Tibial artery (tissue), 4 donors: Measurements from ENCODE around the gene NFAM1.

Experiments
- DNase-seq, 2 donors: peaks; one replicate each; pipeline ENCODE4 v3.0.0-alpha.2; 2019
- H3K27ac ChIP-seq, 2 donors: fragments of 200-600 bp; sonication (generic) in 1 of 2; 1 replicate in 1 of 2; 2 replicates in 1 of 2; pipeline ENCODE4 v1.5.1; 2018 to 2019; ENCODE audit warnings: mild to moderate bottlenecking in 1 of 2
- H3K27me3 ChIP-seq, 2 donors: fragments of 200-600 bp; sonication (generic) in 1 of 2; one replicate each; pipeline versions ENCODE4 v1.5.1 to v1.6.0; 2016 to 2019
- H3K36me3 ChIP-seq, 3 donors: fragments of 200-600 bp; sonication (generic) in 2 of 3; one replicate each; pipeline ENCODE4 v1.5.1; 2016 to 2019; ENCODE audit warnings: mild to moderate bottlenecking in 2 of 3
- H3K4me1 ChIP-seq, 4 donors: fragments of 200-600 bp; sonication (generic) in 2 of 4; 1 replicate in 3 of 4; 2 replicates in 1 of 4; pipeline ENCODE4 v1.5.1; 2016 to 2019
- H3K4me3 ChIP-seq, 2 donors: fragments of 200-600 bp; sonication (generic) in 1 of 2; 1 replicate in 1 of 2; 2 replicates in 1 of 2; pipeline ENCODE4 v1.5.1; 2018 to 2019; ENCODE audit warnings: mild to moderate bottlenecking in 2 of 2
- H3K9me3 ChIP-seq, 3 donors: fragments of 200-600 bp; sonication (generic) in 1 of 3; one replicate each; pipeline ENCODE4 v1.5.1; 2016 to 2019
- CTCF ChIP-seq, 2 experiments: fragments of 200-600 bp in 1 of 2; fragments of 450-650 bp in 1 of 2; IDR thresholded peaks; one replicate each; pipeline ENCODE4 v1.5.1; 2017 to 2019; ENCODE audit warnings: antibody characterized with exemption in 2 of 2, mild to moderate bottlenecking in 1 of 2, moderate library complexity in 1 of 2
- intact Hi-C: fragments of 100-400 bp; cut with DNase I; formaldehyde crosslinking; loops from one replicate; pipeline ENCODE4 v1.15.0; 2023; ENCODE audit warnings: low total_unique reads

The NFAM1 gene

GRCh38 chr22:42428025-42428424 is 4.2 kb downstream of the NFAM1 start:
- no peaks in the 10 kb centered on the region for H3K36me3 ChIP-seq
- H3K4me3 ChIP-seq: no peak overlapping the region
- TF ChIP-seq CTCF (IDR thresholded peaks at IDR 0.05): no peak
- peaks cover 0 to 20% (median 4%) of the 10 kb centered on the region in 4 donors for H3K4me1 ChIP-seq
- intact Hi-C loops: no loop called here
- DNase-seq: no peak
- H3K9me3 ChIP-seq: no peaks in the 10 kb centered on the region
- H3K27me3 ChIP-seq: peaks cover 0 to 72% of the 10 kb centered on the region in 2 donors
- H3K27ac ChIP-seq: no peak overlapping the region

- Histone ChIP-seq H3K27ac (no peak overlapping the region), H3K4me3 (no peak overlapping the region), H3K9me3 (no peaks in the 10 kb centered on the region), H3K36me3 (no peaks in the 10 kb centered on the region), H3K4me1 (peaks cover 0 to 16% (median 3%) of the 10 kb centered on the region in 4 donors), H3K27me3 (peaks cover 0 to 71% of the 10 kb centered on the region in 2 donors)
- DNase-seq: no peak
- no peak for TF ChIP-seq CTCF (IDR thresholded peaks at IDR 0.05)
- intact Hi-C loops: no loop called here
Observed at GRCh38 chr22:42427167-42427566, 5.0 kb downstream of the NFAM1 start.

GRCh38 chr22:42425989-42426355 is 6.2 kb downstream of the NFAM1 start:
- no peak overlapping the region for H3K4me3 ChIP-seq
- no peaks in the 10 kb centered on the region for H3K9me3 ChIP-seq
- H3K27ac ChIP-seq: no peak overlapping the region
- peaks cover 0 to 65% of the 10 kb centered on the region in 2 donors for H3K27me3 ChIP-seq
- DNase-seq: no peak
- peaks cover 0 to 4% (median 0%) of the 10 kb centered on the region in 4 donors for H3K4me1 ChIP-seq
- TF ChIP-seq CTCF (IDR thresholded peaks at IDR 0.05): no peak
- H3K36me3 ChIP-seq: no peaks in the 10 kb centered on the region
- intact Hi-C loops: no loop called here

GRCh38 chr22:42425337-42425988 is 6.7 kb downstream of the NFAM1 start:
- H3K36me3 ChIP-seq: no peaks in the 10 kb centered on the region
- no peaks in the 10 kb centered on the region for H3K9me3 ChIP-seq
- no peaks in the 10 kb centered on the region for H3K4me1 ChIP-seq
- DNase-seq: no peak
- H3K27ac ChIP-seq: no peak overlapping the region
- H3K4me3 ChIP-seq: no peak overlapping the region
- intact Hi-C loops: no loop called here
- H3K27me3 ChIP-seq: peaks cover 0 to 65% of the 10 kb centered on the region in 2 donors
- TF ChIP-seq CTCF (IDR thresholded peaks at IDR 0.05): no peak

- Histone ChIP-seq H3K4me1 (no peaks in the 10 kb centered on the region), H3K36me3 (no peaks in the 10 kb centered on the region), H3K4me3 (no peak overlapping the region), H3K27ac (no peak overlapping the region), H3K27me3 (peaks cover 0 to 55% of the 10 kb centered on the region in 2 donors), H3K9me3 (no peaks in the 10 kb centered on the region)
- intact Hi-C loops: no loop called here
- no peak for DNase-seq
- TF ChIP-seq CTCF (IDR thresholded peaks at IDR 0.05): no peak
Observed at GRCh38 chr22:42419243-42419881, 12.8 kb downstream of the NFAM1 start.
